Measurements from ENCODE around the gene FBXO27. TPM values are rescaled to one million over a fixed set of nuclear protein-coding genes. Genes with fewer than 3 reads are reported as not detected.
A peak's percentile ranks its signal among the peaks of the same experiment; 100 is the strongest.

FBXO27 gene
- total and polyA plus RNA-seq, 2 of the 4 experiments (the other 2 are of a cell fraction) = 0.18 to 0.50 TPM

GRCh38 chr19:39074942-39075341, 42.6 kb upstream of the FBXO27 start (continued):
- no peak for TF ChIP-seq CHD1 (IDR thresholded peaks at IDR 0.05; ENCODE audit: low read depth, low read length)

DNA sequence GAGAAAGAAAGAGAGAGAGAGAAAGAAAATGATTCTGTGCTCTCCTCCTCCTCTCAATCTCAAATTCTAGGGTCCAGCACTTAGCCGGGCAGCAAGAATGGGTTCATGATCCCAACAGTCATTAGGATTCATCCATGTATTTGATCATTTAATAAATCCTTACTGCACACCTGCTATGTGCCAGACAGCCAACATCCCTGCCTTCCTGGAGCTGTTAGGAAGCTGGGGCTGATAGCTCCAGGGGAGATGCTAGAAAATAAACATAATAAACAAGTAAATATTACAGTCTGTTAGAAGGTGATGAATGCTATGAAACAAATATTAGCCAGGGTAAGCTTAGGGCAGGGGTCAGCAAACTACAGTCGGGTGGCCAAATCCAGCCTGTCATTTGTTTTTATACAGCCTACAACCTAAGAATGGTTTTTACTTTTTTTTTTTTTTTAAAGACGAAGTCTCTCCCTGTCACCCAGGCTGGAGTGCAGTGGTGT, 41.9 kb upstream of the FBXO27 start:
- H2AK5ac ChIP-seq (ENCODE audit: low read depth, low read length) = peak overlapping the region; percentile 8; the same call in 1 of the 2 replicates
- peak overlapping the region; percentile 54; the same call in 1 of the 2 replicates for H2BK20ac ChIP-seq (ENCODE audit: low read depth, low read length)
- no peaks in the 10 kb centered on the region for H3K79me1 ChIP-seq (ENCODE audit: low read depth in 1 of 2, low read length in 2 of 2)
- no peak overlapping the region; the same call in 1 of the 2 replicates for H4K91ac ChIP-seq (ENCODE audit: insufficient read depth, low read depth, low read length)
- H2BK5ac ChIP-seq (ENCODE audit: low read depth, low read length, poor library complexity, severe bottlenecking) = no peak overlapping the region
- CTCF ChIA-PET = no interaction called here
- H3K18ac ChIP-seq (ENCODE audit: low read depth, low read length) = peak overlapping the region; percentile 12; the same call in 1 of the 2 replicates
- peak overlapping the region; percentile 71 for H2BK120ac ChIP-seq (ENCODE audit: low read depth, low read length)
- H3K9me3 ChIP-seq (ENCODE audit: control insufficient read depth, insufficient read depth, low read length) = no peaks in the 10 kb centered on the region
- POLR2A ChIA-PET (ENCODE audit: unreplicated experiment) = no interaction called here
- DNase-seq = no peak
- no peak overlapping the region for H4K5ac ChIP-seq (ENCODE audit: low read depth, low read length)
- no peaks in the 10 kb centered on the region for H4K20me1 ChIP-seq (ENCODE audit: insufficient read depth, low read length)
- H3K27me3 ChIP-seq (ENCODE audit: control insufficient read depth, insufficient read depth, low read length) = no peaks in the 10 kb centered on the region
- H4K8ac ChIP-seq (ENCODE audit: low read depth in 2 of 2, low read length in 2 of 2) = peak overlapping the region; percentile 7 to 59; a peak in 2 of 4 replicates
- H3K23ac ChIP-seq (ENCODE audit: low read depth, low read length) = no peak overlapping the region
- H3K27ac ChIP-seq (ENCODE audit: insufficient read depth, low read length) = no peak overlapping the region
- no peak overlapping the region for H2AK9ac ChIP-seq (replicated peaks; ENCODE audit: low read depth, low read length, poor library complexity)
- WGBS, 2 experiments (ENCODE audit: extremely low coverage in 2 of 2, insufficient read length in 1 of 2) = no CpG with 5 or more reads among the region's 3 CpGs
- no TSS peak for BruUV-seq (replicated peaks)
- ATAC-seq (ENCODE audit: low read depth) = no peak
- no peak overlapping the region for H2AFZ ChIP-seq (replicated peaks; ENCODE audit: low read length, poor library complexity)
- in situ Hi-C loops (cut with MboI; ENCODE audit: low sequenced_read_pairs) (no loop called here), dilution Hi-C loops (cut with HindIII; ENCODE audit: low sequenced_read_pairs, unreplicated experiment) (no loop called here), intact Hi-C loops (cut with micrococcal nuclease) (no loop called here)
- TF ChIP-seq, protein P1, sequence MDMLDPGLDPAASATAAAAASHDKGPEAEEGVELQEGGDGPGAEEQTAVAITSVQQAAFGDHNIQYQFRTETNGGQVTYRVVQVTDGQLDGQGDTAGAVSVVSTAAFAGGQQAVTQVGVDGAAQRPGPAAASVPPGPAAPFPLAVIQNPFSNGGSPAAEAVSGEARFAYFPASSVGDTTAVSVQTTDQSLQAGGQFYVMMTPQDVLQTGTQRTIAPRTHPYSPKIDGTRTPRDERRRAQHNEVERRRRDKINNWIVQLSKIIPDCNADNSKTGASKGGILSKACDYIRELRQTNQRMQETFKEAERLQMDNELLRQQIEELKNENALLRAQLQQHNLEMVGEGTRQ (IDR thresholded peaks at IDR 0.05; ENCODE audit: low read depth, low read length) = no peak
- TF ChIP-seq ELK1 (IDR thresholded peaks at IDR 0.05; ENCODE audit: borderline replicate concordance, low read depth, low read length) (no peak), CHD1 (IDR thresholded peaks at IDR 0.05; ENCODE audit: low read depth, low read length) (no peak), FOS (IDR thresholded peaks at IDR 0.05; ENCODE audit: low read depth, low read length) (no peak), RFX5 (IDR thresholded peaks at IDR 0.05; ENCODE audit: low read depth, low read length) (no peak), NFE2L2 (IDR thresholded peaks at IDR 0.05; ENCODE audit: low read depth, low read length) (no peak)
- H3K4me3 ChIP-seq (ENCODE audit: insufficient read depth, low read depth, low read length) = no peak overlapping the region
- H3K4ac ChIP-seq (ENCODE audit: low read depth, low read length) = peak overlapping the region; percentile 45; the same call in 1 of the 2 replicates
- H3K4me1 ChIP-seq (ENCODE audit: control insufficient read depth, insufficient read depth, low read length) = peaks cover 5% of the 10 kb centered on the region; the same call in 1 of the 2 replicates
- peak overlapping the region; percentile 53; the same call in 1 of the 2 replicates for H3K14ac ChIP-seq (replicated peaks; ENCODE audit: low read depth, low read length)
- no peak overlapping the region for H3K56ac ChIP-seq (ENCODE audit: extremely low read depth, insufficient read depth, low read length)
- peak overlapping the region; percentile 27; the same call in 1 of the 3 replicates for H2BK15ac ChIP-seq (ENCODE audit: low read depth, low read length)
- H3K36me3 ChIP-seq (ENCODE audit: control insufficient read depth, insufficient read depth, low read length) = no peaks in the 10 kb centered on the region
- no peak overlapping the region for H3K4me2 ChIP-seq (ENCODE audit: low read depth, low read length)
- peaks cover 13% of the 10 kb centered on the region for H3K9me1 ChIP-seq (ENCODE audit: insufficient read depth, low read length)
- H3K9ac ChIP-seq (ENCODE audit: low read depth, low read length) = no peak overlapping the region

Measured in IMR-90 (cell line).